Upper lobe of left lung (tissue), 4 donors: ENCODE results near the gene ABCA6.

Source experiments
- CTCF ChIP-seq, 6 experiments: fragments of 450-650 bp in 4 of 6; fragments of 200-600 bp in 2 of 6; sonication (generic) in 2 of 6; IDR thresholded peaks; one replicate each; pipeline ENCODE4 v1.5.1; 2016 to 2019; ENCODE audit warnings: antibody characterized with exemption in 6 of 6
- EP300 ChIP-seq, 4 donors: sonication (generic); formaldehyde crosslinking; IDR thresholded peaks; one replicate each; pipeline ENCODE4 v1.5.1; 2017; ENCODE audit warnings: antibody characterized with exemption in 4 of 4, control low read depth in 2 of 4
- POLR2A ChIP-seq, 4 donors: fragments of 450-650 bp; IDR thresholded peaks; one replicate each; pipeline ENCODE4 v1.5.1; 2016 to 2017; ENCODE audit warnings: antibody characterized with exemption in 4 of 4, mild to moderate bottlenecking in 2 of 4
- POLR2AphosphoS5 ChIP-seq, 2 donors: sonication (generic); formaldehyde crosslinking; IDR thresholded peaks; one replicate each; pipeline ENCODE4 v1.5.1; 2017; ENCODE audit warnings: antibody characterized with exemption in 2 of 2

- TF ChIP-seq CTCF (IDR thresholded peaks at IDR 0.05): no peak
- TF ChIP-seq EP300 (IDR thresholded peaks at IDR 0.05): no peak
- no peak for TF ChIP-seq POLR2AphosphoS5 (IDR thresholded peaks at IDR 0.05)
- TF ChIP-seq POLR2A (IDR thresholded peaks at IDR 0.05): no peak
Observed at GRCh38 chr17:69057280-69057679, 84.4 kb downstream of the ABCA6 start.
